Measurements from ENCODE around the gene THSD4. TPM values are rescaled to one million over a fixed set of nuclear protein-coding genes. Genes with fewer than 3 reads are reported as not detected.

The THSD4 gene
- total RNA-seq, 1 donor from 2014 or later: 1.4 TPM

DNA sequence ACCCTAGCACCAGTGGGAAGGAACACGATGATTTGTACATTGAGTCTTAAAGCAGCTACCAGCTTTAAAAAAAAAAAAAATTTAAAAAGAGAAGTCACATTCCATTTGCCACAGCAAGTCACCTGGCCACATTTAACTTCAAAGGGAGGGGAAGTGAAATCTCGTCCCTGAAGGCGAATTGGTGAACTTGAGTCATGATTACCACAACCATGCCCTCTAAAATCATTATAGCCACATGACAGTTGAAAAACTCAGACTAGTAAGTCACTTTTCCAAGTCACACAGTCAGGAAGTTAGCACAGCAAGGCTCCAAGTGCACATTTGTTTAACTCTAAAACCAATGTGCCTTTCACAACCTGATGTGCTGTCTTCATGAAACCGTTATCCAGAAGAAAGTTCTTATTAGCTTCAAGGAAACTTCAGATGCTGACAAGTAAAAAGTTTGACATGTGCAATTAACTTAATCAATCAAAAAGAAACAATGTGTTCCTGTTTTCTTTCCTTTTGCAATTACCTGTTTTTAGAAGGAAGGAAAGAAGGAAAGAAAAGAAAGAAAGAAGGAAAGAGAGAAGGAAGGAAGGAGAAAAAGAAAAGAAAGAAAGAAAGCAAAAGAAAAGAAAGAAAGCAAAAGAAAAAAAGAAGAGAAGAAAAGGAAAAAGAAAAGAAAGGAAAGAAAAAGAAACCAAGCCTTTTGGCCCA, 8.3 kb upstream of the THSD4 start:
- no peaks in the 10 kb centered on the region for H3K9me3 Mint-ChIP-seq
- no peak overlapping the region for H3K4me3 Mint-ChIP-seq
- TF ChIP-seq, protein P1, sequence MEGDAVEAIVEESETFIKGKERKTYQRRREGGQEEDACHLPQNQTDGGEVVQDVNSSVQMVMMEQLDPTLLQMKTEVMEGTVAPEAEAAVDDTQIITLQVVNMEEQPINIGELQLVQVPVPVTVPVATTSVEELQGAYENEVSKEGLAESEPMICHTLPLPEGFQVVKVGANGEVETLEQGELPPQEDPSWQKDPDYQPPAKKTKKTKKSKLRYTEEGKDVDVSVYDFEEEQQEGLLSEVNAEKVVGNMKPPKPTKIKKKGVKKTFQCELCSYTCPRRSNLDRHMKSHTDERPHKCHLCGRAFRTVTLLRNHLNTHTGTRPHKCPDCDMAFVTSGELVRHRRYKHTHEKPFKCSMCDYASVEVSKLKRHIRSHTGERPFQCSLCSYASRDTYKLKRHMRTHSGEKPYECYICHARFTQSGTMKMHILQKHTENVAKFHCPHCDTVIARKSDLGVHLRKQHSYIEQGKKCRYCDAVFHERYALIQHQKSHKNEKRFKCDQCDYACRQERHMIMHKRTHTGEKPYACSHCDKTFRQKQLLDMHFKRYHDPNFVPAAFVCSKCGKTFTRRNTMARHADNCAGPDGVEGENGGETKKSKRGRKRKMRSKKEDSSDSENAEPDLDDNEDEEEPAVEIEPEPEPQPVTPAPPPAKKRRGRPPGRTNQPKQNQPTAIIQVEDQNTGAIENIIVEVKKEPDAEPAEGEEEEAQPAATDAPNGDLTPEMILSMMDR (conservative IDR thresholded peaks at IDR 0.05): no peak
- H3K4me1 Mint-ChIP-seq: peaks cover 21% of the 10 kb centered on the region
- no peaks in the 10 kb centered on the region for H3K36me3 Mint-ChIP-seq (ENCODE audit: low read depth)
- DNase-seq (ENCODE audit: low read depth, low spot score): no peak
- H3K27me3 Mint-ChIP-seq (ENCODE audit: low read depth): no peaks in the 10 kb centered on the region
- no peak overlapping the region for H3K27ac Mint-ChIP-seq (ENCODE audit: unreplicated experiment)

GRCh38 chr15:71107501-71107815, 7.8 kb upstream of the THSD4 start:
- Mint-ChIP-seq H3K36me3 (ENCODE audit: low read depth) (no peaks in the 10 kb centered on the region), H3K9me3 (no peaks in the 10 kb centered on the region), H3K4me3 (no peak overlapping the region), H3K27ac (ENCODE audit: unreplicated experiment) (no peak overlapping the region), H3K4me1 (peaks cover 23% of the 10 kb centered on the region), H3K27me3 (ENCODE audit: low read depth) (no peaks in the 10 kb centered on the region)
- TF ChIP-seq, protein P1 (conservative IDR thresholded peaks at IDR 0.05): no peak
- DNase-seq (ENCODE audit: low read depth, low spot score): no peak

DNA sequence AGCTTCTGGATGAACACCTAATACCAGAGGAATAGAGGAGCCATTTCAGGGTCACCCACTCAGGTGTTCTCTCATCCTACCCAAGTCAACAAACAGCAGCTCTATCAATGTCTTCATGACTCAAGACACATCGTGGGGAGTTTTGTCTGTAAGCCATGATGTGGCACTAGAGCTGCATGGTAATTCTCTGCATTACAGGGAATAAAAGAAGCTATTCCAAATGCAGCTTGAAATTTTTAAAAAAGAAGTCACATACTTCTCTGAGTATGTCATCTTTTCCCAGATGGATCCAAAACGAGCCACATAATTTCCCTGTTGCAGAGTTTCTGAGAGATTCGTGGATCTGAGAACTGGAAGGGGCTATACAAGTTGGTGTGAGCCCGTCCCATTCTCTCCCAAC, 6.1 kb upstream of the THSD4 start:
- no peaks in the 10 kb centered on the region for H3K36me3 Mint-ChIP-seq (ENCODE audit: low read depth)
- H3K4me1 Mint-ChIP-seq: peaks cover 23% of the 10 kb centered on the region
- H3K9me3 Mint-ChIP-seq: no peaks in the 10 kb centered on the region
- DNase-seq (ENCODE audit: low read depth, low spot score): no peak
- H3K4me3 Mint-ChIP-seq: no peak overlapping the region
- H3K27me3 Mint-ChIP-seq (ENCODE audit: low read depth): no peaks in the 10 kb centered on the region
- no peak overlapping the region for H3K27ac Mint-ChIP-seq (ENCODE audit: unreplicated experiment)
- TF ChIP-seq, protein P1 (conservative IDR thresholded peaks at IDR 0.05): no peak

- Mint-ChIP-seq H3K27me3 (ENCODE audit: low read depth) (peaks cover 3% of the 10 kb centered on the region), H3K9me3 (no peaks in the 10 kb centered on the region), H3K4me1 (peaks cover 25% of the 10 kb centered on the region), H3K27ac (ENCODE audit: unreplicated experiment) (no peak overlapping the region), H3K4me3 (no peak overlapping the region), H3K36me3 (ENCODE audit: low read depth) (no peaks in the 10 kb centered on the region)
- TF ChIP-seq, protein P1 (conservative IDR thresholded peaks at IDR 0.05): no peak
- no peak for DNase-seq (ENCODE audit: low read depth, low spot score)
These were observed 5.4 kb upstream of the THSD4 start for GRCh38 chr15:71109905-71110304.

DNA sequence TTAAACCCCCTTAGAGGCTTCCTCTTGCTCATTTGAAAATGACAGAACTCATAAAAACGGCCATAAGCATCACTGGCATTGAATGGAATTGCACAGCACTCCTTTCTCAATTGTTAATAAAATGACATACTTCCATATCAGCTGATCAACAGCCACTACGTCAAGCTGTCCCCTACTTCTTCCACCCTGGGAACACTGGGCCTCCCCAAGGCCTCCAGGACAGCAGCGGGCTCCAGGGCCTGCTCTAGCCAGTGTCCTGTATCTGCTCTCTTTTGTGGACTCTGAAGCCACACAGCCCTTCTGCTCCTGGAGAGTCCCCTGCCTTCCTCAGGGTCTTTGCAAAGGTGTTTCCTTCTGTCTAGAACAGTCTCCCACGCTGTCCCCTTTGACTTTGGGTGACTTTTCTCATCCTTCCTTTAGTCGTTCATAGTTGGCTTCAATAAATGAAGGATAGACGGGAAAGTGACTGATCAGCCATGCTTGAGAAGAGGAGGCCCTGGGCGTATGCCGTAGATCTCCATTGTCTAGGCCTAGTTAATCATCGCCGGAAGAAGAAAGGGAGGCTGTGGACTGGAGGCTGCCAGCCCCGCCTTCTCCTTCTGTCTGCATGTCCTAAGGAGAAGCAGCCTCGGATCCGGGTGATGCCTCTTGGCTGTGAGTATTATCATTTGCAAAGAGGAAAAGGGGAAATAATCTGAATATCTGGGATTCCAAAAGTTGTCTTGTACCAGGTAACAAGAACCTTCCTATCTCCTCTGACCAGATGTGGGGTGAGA, 4.7 kb upstream of the THSD4 start:
- Mint-ChIP-seq H3K4me1 (peaks cover 28% of the 10 kb centered on the region), H3K27ac (ENCODE audit: unreplicated experiment) (peak overlapping the region; percentile 28), H3K9me3 (no peaks in the 10 kb centered on the region), H3K36me3 (ENCODE audit: low read depth) (no peaks in the 10 kb centered on the region), H3K4me3 (no peak overlapping the region), H3K27me3 (ENCODE audit: low read depth) (peaks cover 4% of the 10 kb centered on the region)
- TF ChIP-seq, protein P1 (conservative IDR thresholded peaks at IDR 0.05): no peak
- no peak for DNase-seq (ENCODE audit: low read depth, low spot score)
